IPS DF 6.9 (cell line): ENCODE measurements around the gene FGD3.

ENCODE experiments used
- DNase-seq: peaks from one replicate; pipeline ENCODE4 v3.0.0-alpha.2; 2013; ENCODE audit warnings: low read depth, low spot score
- H3K27ac ChIP-seq: one replicate; pipeline ENCODE4 v1.5.1; 2013; ENCODE audit warnings: low read length, control low read depth
- H3K27me3 ChIP-seq: 2 replicates; pipeline ENCODE4 v1.6.1; 2013; ENCODE audit warnings: mild to moderate bottlenecking, low read length; ENCODE audit not compliant: control insufficient read depth, insufficient read depth
- H3K36me3 ChIP-seq: 2 replicates; pipeline ENCODE4 v1.6.1; 2013; ENCODE audit warnings: low read length; ENCODE audit not compliant: control insufficient read depth, insufficient read depth
- H3K4me1 ChIP-seq: 2 replicates; pipeline ENCODE4 v1.6.1; 2013; ENCODE audit warnings: low read length; ENCODE audit not compliant: control insufficient read depth, insufficient read depth
- H3K4me3 ChIP-seq: 2 replicates; pipeline ENCODE4 v1.5.1; 2013; ENCODE audit warnings: mild to moderate bottlenecking, low read length
- H3K9me3 ChIP-seq: 2 replicates; pipeline ENCODE4 v1.6.1; 2013; ENCODE audit warnings: low read length, inconsistent platforms; ENCODE audit not compliant: control insufficient read depth, insufficient read depth
- WGBS: extraction: QIAGEN DNeasy Blood & Tissue Kit; methylation state at CpG from one replicate; pipeline ENCODE4 v1.1.7; 2013; ENCODE audit warnings: mixed read lengths, missing lambda C conversion rate; ENCODE audit not compliant: insufficient read length, insufficient coverage; 5-methylcytosine and 5-hydroxymethylcytosine counted together

Gene FGD3

GRCh38 chr9:93020771-93021670 is 73.7 kb downstream of the FGD3 start:
- H3K36me3 ChIP-seq = no peaks in the 10 kb centered on the region; the same call in 1 of the 2 replicates
- WGBS = no CpG with 5 or more reads among the region's 27 CpGs
- H3K27me3 ChIP-seq = no peaks in the 10 kb centered on the region
- no peak for DNase-seq
- H3K4me1 ChIP-seq = no peaks in the 10 kb centered on the region
- no peak overlapping the region for H3K4me3 ChIP-seq
- no peaks in the 10 kb centered on the region for H3K9me3 ChIP-seq
- H3K27ac ChIP-seq = no peak overlapping the region

GRCh38 chr9:93022066-93022465 is 74.7 kb downstream of the FGD3 start:
- DNase-seq = no peak
- no peaks in the 10 kb centered on the region; the same call in 1 of the 2 replicates for H3K36me3 ChIP-seq
- no peaks in the 10 kb centered on the region for H3K9me3 ChIP-seq
- H3K27me3 ChIP-seq = no peaks in the 10 kb centered on the region
- no CpG with 5 or more reads among the region's 9 CpGs for WGBS
- no peak overlapping the region for H3K4me3 ChIP-seq
- H3K27ac ChIP-seq = no peak overlapping the region
- no peaks in the 10 kb centered on the region for H3K4me1 ChIP-seq

- Histone ChIP-seq H3K9me3 (no peaks in the 10 kb centered on the region), H3K27me3 (no peaks in the 10 kb centered on the region), H3K4me1 (no peaks in the 10 kb centered on the region), H3K27ac (no peak overlapping the region), H3K36me3 (no peaks in the 10 kb centered on the region; the same call in 1 of the 2 replicates), H3K4me3 (no peak overlapping the region)
- WGBS = no CpG with 5 or more reads among the region's 23 CpGs
- DNase-seq = no peak
Observed at GRCh38 chr9:93022721-93023520, 75.6 kb downstream of the FGD3 start.

DNA sequence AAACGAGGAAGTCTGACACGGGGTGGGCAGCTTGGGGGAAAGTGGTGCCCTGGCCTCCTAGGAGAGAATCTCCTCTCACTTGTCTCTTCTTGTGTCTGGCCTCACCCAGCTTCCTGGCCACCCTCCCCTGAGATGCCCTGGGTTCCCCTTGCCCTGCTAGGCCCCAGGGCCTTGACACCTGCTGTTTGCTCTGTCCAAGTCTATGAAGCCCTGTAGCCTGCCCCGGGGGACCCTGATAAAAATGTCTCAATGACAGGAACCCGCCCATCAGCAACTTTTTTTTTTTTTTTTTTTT is 76.1 kb downstream of the FGD3 start:
- no peaks in the 10 kb centered on the region for H3K9me3 ChIP-seq
- H3K4me1 ChIP-seq = peaks cover under 1% of the 10 kb centered on the region; the same call in 1 of the 2 replicates
- no peak overlapping the region for H3K4me3 ChIP-seq
- DNase-seq = no peak
- no peaks in the 10 kb centered on the region; the same call in 1 of the 2 replicates for H3K36me3 ChIP-seq
- no CpG with 5 or more reads among the region's 4 CpGs for WGBS
- H3K27ac ChIP-seq = no peak overlapping the region
- H3K27me3 ChIP-seq = no peaks in the 10 kb centered on the region

GRCh38 chr9:93024646-93024910 is 77.3 kb downstream of the FGD3 start:
- Histone ChIP-seq H3K36me3 (no peaks in the 10 kb centered on the region; the same call in 1 of the 2 replicates), H3K4me1 (peaks cover 2% of the 10 kb centered on the region; the same call in 1 of the 2 replicates), H3K27me3 (no peaks in the 10 kb centered on the region), H3K9me3 (no peaks in the 10 kb centered on the region), H3K4me3 (no peak overlapping the region), H3K27ac (no peak overlapping the region)
- WGBS = no CpG with 5 or more reads among the region's 4 CpGs
- DNase-seq = no peak

DNA sequence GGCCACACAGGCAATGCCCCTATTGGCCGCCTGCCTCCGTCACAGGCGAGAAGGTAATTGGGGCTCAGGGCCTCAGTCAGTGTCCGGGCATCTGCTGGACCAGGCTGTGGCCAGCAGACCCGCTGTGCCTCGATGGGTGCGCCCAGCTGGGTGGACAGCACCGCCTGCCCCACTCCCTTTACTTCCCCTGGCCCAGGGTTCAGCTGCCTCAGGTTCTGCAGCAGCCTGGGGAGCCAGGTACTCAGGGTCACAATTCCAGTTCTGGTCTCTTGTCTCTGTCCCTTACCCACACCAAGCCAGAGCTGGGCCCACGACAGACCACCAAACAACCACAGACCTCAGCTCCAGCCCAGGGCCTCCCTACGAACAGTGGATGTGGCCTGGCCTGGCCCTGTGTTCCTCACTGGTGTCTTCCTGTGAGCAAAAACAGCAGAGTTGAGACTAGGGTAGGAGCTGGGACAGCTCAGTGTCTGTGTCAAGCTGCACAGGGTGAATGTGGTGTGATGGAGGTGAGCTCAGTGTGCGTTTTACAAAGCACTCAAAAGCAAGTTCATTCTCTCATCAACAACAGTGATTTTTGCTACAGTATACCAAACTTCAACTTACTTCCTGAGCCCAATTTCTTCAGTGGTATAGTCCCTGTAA is 77.8 kb downstream of the FGD3 start:
- no peak for DNase-seq
- no peak overlapping the region for H3K4me3 ChIP-seq
- no CpG with 5 or more reads among the region's 11 CpGs for WGBS
- peaks cover 2% of the 10 kb centered on the region; the same call in 1 of the 2 replicates for H3K4me1 ChIP-seq
- no peaks in the 10 kb centered on the region for H3K9me3 ChIP-seq
- no peak overlapping the region for H3K27ac ChIP-seq
- H3K36me3 ChIP-seq = no peaks in the 10 kb centered on the region; the same call in 1 of the 2 replicates
- H3K27me3 ChIP-seq = no peaks in the 10 kb centered on the region

GRCh38 chr9:93025736-93026135 is 78.4 kb downstream of the FGD3 start:
- WGBS = no CpG with 5 or more reads among the region's 8 CpGs
- Histone ChIP-seq H3K4me1 (peaks cover 2% of the 10 kb centered on the region; the same call in 1 of the 2 replicates), H3K9me3 (no peaks in the 10 kb centered on the region), H3K27ac (no peak overlapping the region), H3K27me3 (no peaks in the 10 kb centered on the region), H3K36me3 (no peaks in the 10 kb centered on the region; the same call in 1 of the 2 replicates), H3K4me3 (no peak overlapping the region)
- no peak for DNase-seq

DNA sequence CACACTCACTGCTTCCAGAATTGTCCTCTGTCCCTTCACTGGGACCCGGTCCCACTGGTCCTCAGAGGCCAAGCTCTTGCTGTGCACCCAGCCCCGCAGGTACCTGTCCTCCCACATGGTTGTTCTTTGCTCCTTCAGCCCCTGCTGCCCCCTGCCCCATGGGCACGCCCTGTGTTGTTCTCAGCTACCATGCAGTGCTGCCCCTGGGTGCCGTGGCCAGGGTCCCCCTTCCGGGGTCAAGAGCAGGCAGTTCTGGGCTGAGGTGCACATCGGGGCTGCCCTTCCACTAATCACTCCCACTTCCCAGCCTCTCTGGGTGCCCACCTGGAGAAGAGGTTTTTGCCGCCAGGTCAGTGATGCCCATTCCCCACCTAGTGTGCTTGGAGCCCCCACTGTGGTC is 79.3 kb downstream of the FGD3 start:
- H3K4me3 ChIP-seq = no peak overlapping the region
- DNase-seq = no peak
- no peaks in the 10 kb centered on the region; the same call in 1 of the 2 replicates for H3K36me3 ChIP-seq
- no peaks in the 10 kb centered on the region for H3K9me3 ChIP-seq
- H3K4me1 ChIP-seq = peaks cover 2% of the 10 kb centered on the region; the same call in 1 of the 2 replicates
- H3K27me3 ChIP-seq = no peaks in the 10 kb centered on the region
- H3K27ac ChIP-seq = no peak overlapping the region
- WGBS = no CpG with 5 or more reads among the region's 7 CpGs

GRCh38 chr9:93027750-93028149 is 80.4 kb downstream of the FGD3 start:
- Histone ChIP-seq H3K27ac (no peak overlapping the region), H3K4me3 (no peak overlapping the region), H3K36me3 (no peaks in the 10 kb centered on the region; the same call in 1 of the 2 replicates), H3K4me1 (peaks cover 2% of the 10 kb centered on the region), H3K27me3 (no peaks in the 10 kb centered on the region), H3K9me3 (no peaks in the 10 kb centered on the region)
- no peak for DNase-seq
- no CpG with 5 or more reads among the region's 10 CpGs for WGBS

DNA sequence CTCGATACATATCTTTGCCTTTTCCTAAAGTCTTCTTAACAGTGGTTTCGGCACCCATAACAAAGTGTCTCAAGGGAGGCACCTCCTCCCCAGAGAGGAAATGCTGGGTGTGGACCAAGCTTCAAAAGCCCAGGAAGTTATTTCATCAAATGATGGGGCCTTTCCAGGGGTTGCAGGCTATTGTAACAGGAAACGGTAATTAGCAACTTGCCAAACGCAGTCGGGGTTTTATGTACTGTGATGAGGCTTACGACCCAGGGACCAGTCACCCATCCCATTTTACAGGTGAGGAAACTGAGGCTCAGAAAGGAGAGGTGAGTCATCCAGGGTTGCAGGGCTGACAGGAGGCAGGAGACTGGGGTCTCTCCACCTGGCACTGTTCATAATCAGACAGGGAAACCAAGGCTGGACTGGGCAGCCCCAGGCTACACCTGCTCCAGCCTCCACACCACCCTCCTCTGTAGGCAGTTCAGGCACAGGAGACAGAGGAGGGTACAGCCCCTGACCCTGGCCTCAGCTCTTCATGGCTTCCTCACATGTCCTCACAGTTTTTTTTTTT is 81.2 kb downstream of the FGD3 start:
- no peaks in the 10 kb centered on the region for H3K9me3 ChIP-seq
- no peak overlapping the region for H3K27ac ChIP-seq
- WGBS = no CpG with 5 or more reads among the region's 6 CpGs
- H3K27me3 ChIP-seq = no peaks in the 10 kb centered on the region
- DNase-seq = no peak
- peaks cover 3% of the 10 kb centered on the region for H3K4me1 ChIP-seq
- no peaks in the 10 kb centered on the region for H3K36me3 ChIP-seq
- H3K4me3 ChIP-seq = no peak overlapping the region
